Measurements from ENCODE around the gene GNPTG.

GNPTG gene

DNA sequence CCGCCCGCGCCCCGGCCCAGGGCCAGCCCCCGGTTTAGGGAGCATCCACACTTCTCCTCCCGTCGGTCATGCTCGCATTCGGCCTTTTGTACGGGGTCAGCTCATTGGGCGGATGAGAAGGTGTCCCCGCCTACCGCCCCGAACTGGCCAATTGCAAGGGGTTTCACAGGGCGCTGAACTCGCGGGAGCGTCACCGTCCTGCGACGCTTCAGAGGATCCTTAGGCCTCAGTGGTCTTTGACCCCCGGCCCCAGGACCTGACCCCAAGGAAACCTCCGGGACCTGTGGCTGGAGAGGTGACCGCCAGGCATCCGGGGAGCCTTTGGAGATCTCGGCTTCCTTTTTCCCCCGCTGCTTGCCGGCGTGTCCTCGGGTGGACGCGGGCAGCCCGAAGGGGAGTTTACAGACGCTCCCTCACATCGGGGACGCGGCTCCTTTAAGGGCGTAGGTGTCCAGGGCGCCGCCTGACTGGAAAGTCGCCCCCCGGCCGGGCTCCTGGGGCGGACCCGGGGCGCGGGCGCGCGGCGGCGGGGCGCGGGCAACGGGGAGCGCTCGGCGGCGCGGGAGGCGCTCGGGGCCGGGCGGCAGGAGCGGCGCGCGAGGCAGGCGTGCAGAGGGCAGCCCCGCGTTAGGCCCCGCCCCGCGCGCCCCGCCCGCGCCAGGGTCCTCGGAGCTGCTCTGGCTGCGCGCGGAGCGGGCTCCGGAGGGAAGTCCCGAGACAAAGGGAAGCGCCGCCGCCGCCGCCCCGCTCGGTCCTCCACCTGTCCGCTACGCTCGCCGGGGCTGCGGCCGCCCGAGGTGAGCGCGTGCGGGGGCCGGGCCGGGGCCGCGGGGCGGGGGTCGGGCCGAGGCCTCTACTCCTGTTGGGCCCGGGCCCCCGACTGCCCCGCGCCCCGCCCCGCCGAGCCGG is 42.5 kb upstream of the GNPTG start, which contains the start of gene UBE2I:
TSS of gene UBE2I (plus strand) at position 660 of the 909 bp plus-strand sequence. CDS start 4,395 bp downstream, outside the sequence.
- no peaks in the 10 kb centered on the region for H3K27me3 ChIP-seq (ENCODE audit: insufficient read depth, low read length)
- H4K8ac ChIP-seq (ENCODE audit: low read depth, low read length) = peak within 1 kb of the TSS; percentile 99
- peaks cover 20 to 24% of the 10 kb centered on the region in 2 experiments for H3K36me3 ChIP-seq (ENCODE audit: control insufficient read depth in 1 of 2, insufficient read depth in 2 of 2, low read length in 2 of 2)
- peaks cover 6% of the 10 kb centered on the region for H3K79me1 ChIP-seq (ENCODE audit: low read length)
- H3K18ac ChIP-seq (ENCODE audit: low read length) = peak within 1 kb of the TSS; percentile 99
- H3K4me2 ChIP-seq (ENCODE audit: low read length) = peak within 1 kb of the TSS; percentile 85
- peak within 1 kb of the TSS; percentile 100 for H2BK5ac ChIP-seq (ENCODE audit: low read depth, low read length, poor library complexity)
- DNase-seq = peak; percentile 87 to 99
- H3K79me2 ChIP-seq (ENCODE audit: control insufficient read depth, insufficient read depth, low read length, poor library complexity) = peaks cover 44% of the 10 kb centered on the region
- peak within 1 kb of the TSS; percentile 49 for H3K23ac ChIP-seq (ENCODE audit: low read length)
- H2BK12ac ChIP-seq (ENCODE audit: low read length) = peak within 1 kb of the TSS; percentile 81
- no CpG with 5 or more reads among the region's 117 CpGs for WGBS (ENCODE audit: extremely low coverage, insufficient coverage, insufficient read length)
- peak within 1 kb of the TSS; percentile 100 for H3K9ac ChIP-seq (ENCODE audit: low read length)
- H2AFZ ChIP-seq (ENCODE audit: insufficient read depth, low read length, poor library complexity) = peak within 1 kb of the TSS; percentile 99
- H4K12ac ChIP-seq (ENCODE audit: low read depth, low read length) = peak within 1 kb of the TSS; percentile 100
- peak within 1 kb of the TSS; percentile 96 for H3K4ac ChIP-seq (ENCODE audit: low read depth, low read length)
- H3K4me3 ChIP-seq (ENCODE audit: low read depth, low read length) = peak within 1 kb of the TSS; percentile 87
- no peaks in the 10 kb centered on the region for H3K9me3 ChIP-seq (ENCODE audit: insufficient read depth, low read depth, low read length)
- H4K91ac ChIP-seq (ENCODE audit: low read depth, low read length) = peak within 1 kb of the TSS; percentile 100
- H3K27ac ChIP-seq (ENCODE audit: low read depth, low read length) = peak within 1 kb of the TSS; percentile 98
- peak within 1 kb of the TSS; percentile 100 for H2BK120ac ChIP-seq (ENCODE audit: insufficient read depth, low read length, poor library complexity)
- peaks cover 11 to 13% of the 10 kb centered on the region in 2 experiments for H3K4me1 ChIP-seq (ENCODE audit: control insufficient read depth in 1 of 2, insufficient read depth in 2 of 2, low read length in 2 of 2)
- peak within 1 kb of the TSS; percentile 69 for H2AK5ac ChIP-seq (ENCODE audit: low read length)
- peak within 1 kb of the TSS; percentile 99 for H3K14ac ChIP-seq (ENCODE audit: low read length)

DNA sequence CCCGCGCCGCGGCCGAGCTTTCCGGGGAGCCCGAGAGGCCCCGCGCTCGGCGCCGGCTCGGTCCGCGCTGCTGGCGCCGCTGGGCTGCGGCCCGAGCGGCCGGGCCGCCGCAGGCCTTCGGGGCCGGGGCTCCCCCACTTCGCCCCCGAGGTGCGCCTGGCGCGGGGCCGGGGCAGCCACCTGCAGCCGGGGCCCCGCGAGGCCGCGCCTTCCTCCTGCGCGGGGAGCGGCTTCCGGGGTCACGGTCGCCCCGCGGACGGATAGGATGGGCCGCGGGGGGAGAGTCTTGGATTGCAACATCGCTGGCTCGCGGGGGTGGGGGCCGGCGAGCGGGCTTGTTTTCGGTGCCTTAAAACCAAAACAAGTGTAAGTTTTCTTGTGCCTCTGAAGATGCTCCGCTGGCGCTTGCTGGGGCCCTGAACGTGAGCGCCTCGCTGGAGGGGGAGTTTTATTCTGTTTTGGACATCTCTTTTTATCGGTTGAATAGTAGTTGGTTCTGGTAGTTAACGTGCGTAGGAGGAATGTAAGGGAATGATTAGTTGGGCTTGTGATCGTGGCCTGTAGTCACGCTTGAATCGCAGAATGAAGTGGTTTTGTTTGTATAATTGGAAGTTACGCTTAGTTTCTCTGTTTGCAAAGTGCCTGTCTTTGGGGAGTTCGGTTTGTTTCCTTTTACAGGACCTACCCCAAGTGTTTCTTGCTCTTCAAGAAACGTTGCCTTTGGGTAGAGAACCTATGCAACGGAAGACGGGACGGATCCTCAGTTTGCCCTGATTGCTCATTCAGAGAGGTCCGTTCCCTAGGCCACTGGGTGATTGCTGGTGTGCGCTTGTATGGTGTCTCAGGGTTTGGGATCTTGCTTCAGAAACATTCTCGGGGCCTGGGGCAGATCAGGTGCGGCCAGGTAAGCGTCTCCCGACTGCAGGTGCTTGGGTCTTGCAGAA is 41.6 kb upstream of the GNPTG start:
- peak overlapping the region; percentile 93 for H3K9ac ChIP-seq (ENCODE audit: low read length)
- no peak overlapping the region for H2BK12ac ChIP-seq (ENCODE audit: low read length)
- peaks cover 29 to 33% of the 10 kb centered on the region in 2 experiments for H3K36me3 ChIP-seq (ENCODE audit: control insufficient read depth in 1 of 2, insufficient read depth in 2 of 2, low read length in 2 of 2)
- no peaks in the 10 kb centered on the region for H3K9me3 ChIP-seq (ENCODE audit: insufficient read depth, low read depth, low read length)
- H2AK5ac ChIP-seq (ENCODE audit: low read length) = peak overlapping the region; percentile 60
- H4K8ac ChIP-seq (ENCODE audit: low read depth, low read length) = no peak overlapping the region
- peak overlapping the region; percentile 25 for H2BK120ac ChIP-seq (ENCODE audit: insufficient read depth, low read length, poor library complexity)
- no peak for DNase-seq
- WGBS (ENCODE audit: extremely low coverage, insufficient coverage, insufficient read length) = no CpG with 5 or more reads among the region's 77 CpGs
- H3K23ac ChIP-seq (ENCODE audit: low read length) = peak overlapping the region; percentile 49
- peak overlapping the region; percentile 85 for H3K4me2 ChIP-seq (ENCODE audit: low read length)
- no peak overlapping the region for H3K27ac ChIP-seq (ENCODE audit: low read depth, low read length)
- H2BK5ac ChIP-seq (ENCODE audit: low read depth, low read length, poor library complexity) = no peak overlapping the region
- peak overlapping the region; percentile 87 for H3K4me3 ChIP-seq (ENCODE audit: low read depth, low read length)
- peaks cover 46% of the 10 kb centered on the region for H3K79me2 ChIP-seq (ENCODE audit: control insufficient read depth, insufficient read depth, low read length, poor library complexity)
- peak overlapping the region; percentile 96 for H3K4ac ChIP-seq (ENCODE audit: low read depth, low read length)
- no peak overlapping the region for H2AFZ ChIP-seq (ENCODE audit: insufficient read depth, low read length, poor library complexity)
- H3K4me1 ChIP-seq (ENCODE audit: control insufficient read depth in 1 of 2, insufficient read depth in 2 of 2, low read length in 2 of 2) = peaks cover 11 to 13% of the 10 kb centered on the region in 2 experiments
- peaks cover 6% of the 10 kb centered on the region for H3K79me1 ChIP-seq (ENCODE audit: low read length)
- H3K27me3 ChIP-seq (ENCODE audit: insufficient read depth, low read length) = no peaks in the 10 kb centered on the region
- H3K14ac ChIP-seq (ENCODE audit: low read length) = peak overlapping the region; percentile 79
- peak overlapping the region; percentile 67 for H4K91ac ChIP-seq (ENCODE audit: low read depth, low read length)
- H4K12ac ChIP-seq (ENCODE audit: low read depth, low read length) = no peak overlapping the region
- H3K18ac ChIP-seq (ENCODE audit: low read length) = peak overlapping the region; percentile 6

DNA sequence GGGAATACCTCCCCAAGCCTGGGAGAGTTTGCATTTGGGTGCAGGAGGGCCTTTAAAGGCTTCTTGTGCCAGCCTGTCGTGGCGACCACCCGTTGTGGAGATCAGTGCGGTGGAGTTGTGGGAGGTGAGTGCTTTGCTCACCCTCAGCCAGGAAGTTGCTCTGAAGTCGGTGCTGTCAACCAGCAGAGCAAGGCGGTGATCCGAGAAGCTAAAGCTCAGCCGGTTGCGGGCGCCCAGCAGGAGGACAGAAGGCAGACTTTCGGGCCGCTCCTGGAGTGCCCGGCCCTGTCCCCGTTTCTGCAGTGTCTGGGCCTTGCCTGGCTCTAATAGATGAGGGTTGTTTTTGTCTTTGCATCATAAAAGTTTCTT is 40.9 kb upstream of the GNPTG start:
- no peak overlapping the region for H2BK5ac ChIP-seq (ENCODE audit: low read depth, low read length, poor library complexity)
- no peak overlapping the region for H2BK12ac ChIP-seq (ENCODE audit: low read length)
- H2BK120ac ChIP-seq (ENCODE audit: insufficient read depth, low read length, poor library complexity) = no peak overlapping the region
- H3K9ac ChIP-seq (ENCODE audit: low read length) = peak overlapping the region; percentile 93
- H3K36me3 ChIP-seq (ENCODE audit: control insufficient read depth in 1 of 2, insufficient read depth in 2 of 2, low read length in 2 of 2) = peaks cover 36 to 40% of the 10 kb centered on the region in 2 experiments
- H3K14ac ChIP-seq (ENCODE audit: low read length) = no peak overlapping the region
- no peak overlapping the region for H2AFZ ChIP-seq (ENCODE audit: insufficient read depth, low read length, poor library complexity)
- H3K4ac ChIP-seq (ENCODE audit: low read depth, low read length) = peak overlapping the region; percentile 96
- no peak overlapping the region for H2AK5ac ChIP-seq (ENCODE audit: low read length)
- DNase-seq = peak in 1 of 2 donors; percentile 45
- H3K4me2 ChIP-seq (ENCODE audit: low read length) = peak overlapping the region; percentile 85
- H3K9me3 ChIP-seq (ENCODE audit: insufficient read depth, low read depth, low read length) = no peaks in the 10 kb centered on the region
- H3K79me2 ChIP-seq (ENCODE audit: control insufficient read depth, insufficient read depth, low read length, poor library complexity) = peaks cover 46% of the 10 kb centered on the region
- H4K8ac ChIP-seq (ENCODE audit: low read depth, low read length) = no peak overlapping the region
- H3K27ac ChIP-seq (ENCODE audit: low read depth, low read length) = no peak overlapping the region
- H3K4me1 ChIP-seq (ENCODE audit: control insufficient read depth in 1 of 2, insufficient read depth in 2 of 2, low read length in 2 of 2) = peaks cover 11 to 13% of the 10 kb centered on the region in 2 experiments
- H4K91ac ChIP-seq (ENCODE audit: low read depth, low read length) = no peak overlapping the region
- H3K79me1 ChIP-seq (ENCODE audit: low read length) = peaks cover 6% of the 10 kb centered on the region
- H3K18ac ChIP-seq (ENCODE audit: low read length) = no peak overlapping the region
- H3K27me3 ChIP-seq (ENCODE audit: insufficient read depth, low read length) = no peaks in the 10 kb centered on the region
- peak overlapping the region; percentile 87 for H3K4me3 ChIP-seq (ENCODE audit: low read depth, low read length)
- no peak overlapping the region for H4K12ac ChIP-seq (ENCODE audit: low read depth, low read length)
- WGBS (ENCODE audit: extremely low coverage, insufficient coverage, insufficient read length) = no CpG with 5 or more reads among the region's 14 CpGs
- H3K23ac ChIP-seq (ENCODE audit: low read length) = no peak overlapping the region

DNA sequence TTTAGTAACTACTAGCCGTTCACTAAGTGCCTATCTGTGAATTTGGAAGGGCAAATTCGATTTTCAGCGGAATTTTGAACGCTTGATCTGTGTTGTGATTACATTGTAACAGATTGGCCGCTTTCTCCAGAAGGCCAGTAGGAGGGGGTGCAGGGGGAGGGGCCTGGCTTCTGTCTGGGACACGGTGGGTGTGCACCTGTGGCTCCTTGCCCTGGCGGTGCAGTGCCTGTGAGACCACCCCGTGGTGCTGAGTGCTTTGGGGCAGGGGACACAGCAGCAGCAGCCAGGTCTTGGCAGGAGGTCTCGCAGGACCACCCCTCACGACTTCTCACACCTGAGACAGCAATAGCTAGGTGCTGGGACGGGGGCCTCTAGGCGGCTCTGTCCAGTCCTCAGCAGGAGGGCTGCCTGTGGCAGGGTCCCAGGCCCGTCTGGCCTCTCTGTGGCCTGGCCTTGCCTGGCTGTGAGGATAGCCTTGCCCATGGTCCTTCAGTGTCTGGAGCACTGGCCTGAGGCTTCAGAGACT is 40.5 kb upstream of the GNPTG start:
- Histone ChIP-seq H3K23ac (ENCODE audit: low read length) (no peak overlapping the region), H3K27ac (ENCODE audit: low read depth, low read length) (no peak overlapping the region), H2BK12ac (ENCODE audit: low read length) (no peak overlapping the region), H3K4me2 (ENCODE audit: low read length) (peak overlapping the region; percentile 85), H3K79me2 (ENCODE audit: control insufficient read depth, insufficient read depth, low read length, poor library complexity) (peaks cover 46% of the 10 kb centered on the region), H3K27me3 (ENCODE audit: insufficient read depth, low read length) (no peaks in the 10 kb centered on the region), H3K9me3 (ENCODE audit: insufficient read depth, low read depth, low read length) (no peaks in the 10 kb centered on the region), H4K91ac (ENCODE audit: low read depth, low read length) (no peak overlapping the region), H3K14ac (ENCODE audit: low read length) (no peak overlapping the region), H4K12ac (ENCODE audit: low read depth, low read length) (no peak overlapping the region), H3K36me3 (ENCODE audit: control insufficient read depth in 1 of 2, insufficient read depth in 2 of 2, low read length in 2 of 2) (peaks cover 40 to 45% of the 10 kb centered on the region in 2 experiments), H3K4ac (ENCODE audit: low read depth, low read length) (peak overlapping the region; percentile 96), H2AFZ (ENCODE audit: insufficient read depth, low read length, poor library complexity) (no peak overlapping the region), H2AK5ac (ENCODE audit: low read length) (no peak overlapping the region), H3K4me1 (ENCODE audit: control insufficient read depth in 1 of 2, insufficient read depth in 2 of 2, low read length in 2 of 2) (peaks cover 11 to 13% of the 10 kb centered on the region in 2 experiments), H2BK120ac (ENCODE audit: insufficient read depth, low read length, poor library complexity) (no peak overlapping the region), H3K9ac (ENCODE audit: low read length) (peak overlapping the region; percentile 56), H3K18ac (ENCODE audit: low read length) (no peak overlapping the region), H3K4me3 (ENCODE audit: low read depth, low read length) (peak overlapping the region; percentile 10), H2BK5ac (ENCODE audit: low read depth, low read length, poor library complexity) (no peak overlapping the region), H3K79me1 (ENCODE audit: low read length) (peaks cover 6% of the 10 kb centered on the region), H4K8ac (ENCODE audit: low read depth, low read length) (no peak overlapping the region)
- no CpG with 5 or more reads among the region's 13 CpGs for WGBS (ENCODE audit: extremely low coverage, insufficient coverage, insufficient read length)
- DNase-seq = no peak
